MM.1S (cell line): ENCODE measurements around the gene PLA2G4E.

Experiments used
- DNase-seq: peaks from one replicate; pipeline ENCODE4 v3.0.0-alpha.2; 2015
- H2AFZ ChIP-seq: fragments of 300-600 bp; sonication (generic); 2 replicates; pipeline ENCODE4 v1.6.0; 2016; ENCODE audit warnings: antibody characterized with exemption, low read length
- H3F3A ChIP-seq: fragments of 300-600 bp; sonication (generic); 2 replicates; pipeline ENCODE4 v1.6.1; 2016; ENCODE audit warnings: mild to moderate bottlenecking, antibody characterized with exemption, low read length, moderate library complexity, mixed read lengths; ENCODE audit not compliant: insufficient read depth
- H3K27ac ChIP-seq: fragments of 300-600 bp; sonication (generic); 2 replicates; pipeline ENCODE4 v1.5.1; 2016; ENCODE audit warnings: mild to moderate bottlenecking, low read length
- H3K27me3 ChIP-seq: fragments of 300-600 bp; sonication (generic); replicated peaks from 2 replicates; pipeline ENCODE4 v1.6.0; 2016; ENCODE audit warnings: low read length; ENCODE audit not compliant: insufficient read depth
- H3K36me3 ChIP-seq: fragments of 300-600 bp; sonication (generic); replicated peaks from 2 replicates; pipeline ENCODE4 v1.6.1; 2016; ENCODE audit warnings: mild to moderate bottlenecking, low read length, mixed read lengths; ENCODE audit not compliant: insufficient read depth
- H3K4me1 ChIP-seq: fragments of 300-600 bp; sonication (generic); 2 replicates; pipeline ENCODE4 v1.6.1; 2016; ENCODE audit warnings: low read length, mixed read lengths
- H3K4me2 ChIP-seq: fragments of 300-600 bp; sonication (generic); 2 replicates; pipeline ENCODE4 v1.6.0; 2016; ENCODE audit warnings: low read depth, low read length
- H3K4me3 ChIP-seq: fragments of 300-600 bp; sonication (generic); 2 replicates; pipeline ENCODE4 v1.5.1; 2016; ENCODE audit warnings: low read length, mixed read lengths
- H3K79me2 ChIP-seq: fragments of 300-600 bp; sonication (generic); 2 replicates; pipeline ENCODE4 v1.6.1; 2016; ENCODE audit warnings: mixed run types, low read length, mixed read lengths
- H3K9ac ChIP-seq: fragments of 300-600 bp; sonication (generic); 2 replicates; pipeline ENCODE4 v1.6.1; 2016; ENCODE audit warnings: low read length, mixed read lengths
- H3K9me2 ChIP-seq: fragments of 300-600 bp; sonication (generic); replicated peaks from 2 replicates; pipeline ENCODE4 v1.6.1; 2016; ENCODE audit warnings: mild to moderate bottlenecking, low read length, mixed read lengths; ENCODE audit not compliant: insufficient read depth
- H3K9me3 ChIP-seq: fragments of 300-600 bp; sonication (generic); replicated peaks from 2 replicates; pipeline ENCODE4 v1.6.1; 2016; ENCODE audit warnings: mild to moderate bottlenecking, low read length, mixed read lengths; ENCODE audit not compliant: insufficient read depth
- H4K20me1 ChIP-seq: fragments of 300-600 bp; sonication (generic); 2 replicates; pipeline ENCODE4 v1.6.1; 2016; ENCODE audit warnings: mild to moderate bottlenecking, low read length, moderate library complexity, mixed read lengths; ENCODE audit not compliant: insufficient read depth
- CTCF ChIP-seq: fragments of 300-600 bp; sonication (generic); IDR thresholded peaks from 2 replicates; pipeline ENCODE4 v1.5.1; 2016; ENCODE audit warnings: antibody characterized with exemption, low read length, mixed read lengths
- EZH2 ChIP-seq: fragments of 300-600 bp; sonication (generic); optimal IDR thresholded peaks from 2 replicates; pipeline ENCODE3; 2017; ENCODE audit warnings: low read depth, mild to moderate bottlenecking, antibody characterized with exemption, low read length, mixed read lengths
- EZH2phosphoT487 ChIP-seq: fragments of 300-600 bp; sonication (generic); IDR thresholded peaks from 2 replicates; pipeline ENCODE4 v1.6.1; 2018; ENCODE audit warnings: antibody characterized with exemption, low read length

Gene PLA2G4E

GRCh38 chr15:41936155-41936554, 84.7 kb downstream of the PLA2G4E start:
- Histone ChIP-seq H3K27ac (peak overlapping the region; percentile 46; the same call in 1 of the 2 replicates), H3K36me3 (no peaks in the 10 kb centered on the region)

GRCh38 chr15:41935566-41936020, 85.2 kb downstream of the PLA2G4E start:
- Histone ChIP-seq H3K4me2 (peak overlapping the region; percentile 46), H3K27me3 (no peaks in the 10 kb centered on the region), H3K4me1 (peaks cover 19% of the 10 kb centered on the region), H3K36me3 (no peaks in the 10 kb centered on the region), H3K9ac (no peak overlapping the region), H3K4me3 (no peak overlapping the region), H3K27ac (peak overlapping the region; percentile 46; the same call in 1 of the 2 replicates), H2AFZ (no peak overlapping the region), H3F3A (peaks cover 10% of the 10 kb centered on the region; the same call in 1 of the 2 replicates), H3K79me2 (peaks cover 3% of the 10 kb centered on the region; the same call in 1 of the 2 replicates), H3K9me2 (no peaks in the 10 kb centered on the region), H3K9me3 (no peaks in the 10 kb centered on the region), H4K20me1 (no peaks in the 10 kb centered on the region)
- DNase-seq = peak; percentile 70
- TF ChIP-seq EZH2 (no peak), EZH2phosphoT487 (no peak), CTCF (no peak)

More at GRCh38 chr15:41936155-41936554, 84.7 kb downstream of the PLA2G4E start:
- H3F3A ChIP-seq = peaks cover 10% of the 10 kb centered on the region; the same call in 1 of the 2 replicates
- peaks cover 19% of the 10 kb centered on the region for H3K4me1 ChIP-seq
- no peaks in the 10 kb centered on the region for H4K20me1 ChIP-seq
- TF ChIP-seq EZH2phosphoT487 (no peak), CTCF (no peak), EZH2 (no peak)
- no peak overlapping the region for H3K9ac ChIP-seq
- no peak for DNase-seq
- H3K9me2 ChIP-seq = no peaks in the 10 kb centered on the region
- H2AFZ ChIP-seq = no peak overlapping the region
- peak overlapping the region; percentile 46; the same call in 1 of the 2 replicates for H3K4me2 ChIP-seq
- H3K4me3 ChIP-seq = no peak overlapping the region
- H3K27me3 ChIP-seq = no peaks in the 10 kb centered on the region
- no peaks in the 10 kb centered on the region for H3K9me3 ChIP-seq
- peaks cover 3% of the 10 kb centered on the region; the same call in 1 of the 2 replicates for H3K79me2 ChIP-seq

GRCh38 chr15:41934843-41935242, 86.0 kb downstream of the PLA2G4E start:
- peak overlapping the region; percentile 46; the same call in 1 of the 2 replicates for H3K27ac ChIP-seq

More at GRCh38 chr15:41934843-41935242, 86.0 kb downstream of the PLA2G4E start:
- H3K36me3 ChIP-seq = no peaks in the 10 kb centered on the region
- H2AFZ ChIP-seq = no peak overlapping the region
- no peaks in the 10 kb centered on the region for H3K27me3 ChIP-seq
- H3K4me1 ChIP-seq = peaks cover 19% of the 10 kb centered on the region
- TF ChIP-seq EZH2phosphoT487 = no peak
- TF ChIP-seq CTCF = no peak
- no peak for TF ChIP-seq EZH2
- peaks cover 3% of the 10 kb centered on the region; the same call in 1 of the 2 replicates for H3K79me2 ChIP-seq
- peak overlapping the region; percentile 10; the same call in 1 of the 2 replicates for H3K9ac ChIP-seq
- no peaks in the 10 kb centered on the region for H4K20me1 ChIP-seq
- no peak overlapping the region for H3K4me3 ChIP-seq
- no peaks in the 10 kb centered on the region for H3K9me2 ChIP-seq
- H3K9me3 ChIP-seq = no peaks in the 10 kb centered on the region
- DNase-seq = no peak
- peak overlapping the region; percentile 46; the same call in 1 of the 2 replicates for H3K4me2 ChIP-seq
- H3F3A ChIP-seq = peaks cover 10% of the 10 kb centered on the region; the same call in 1 of the 2 replicates
